OCI-LY1 (cell line): Measurements from ENCODE around the gene HPCAL1.

Experiments
- EZH2 ChIP-seq: fragments of 200-600 bp; sonication (generic), shearing (Covaris generic); IDR thresholded peaks from 2 replicates; pipeline ENCODE4 v1.8.0; 2017; ENCODE audit warnings: borderline replicate concordance, mixed run types, mild to moderate bottlenecking, antibody characterized with exemption, low read length, moderate library complexity, mixed read lengths
- TF ChIP-seq, protein P1 (sequence below): fragments of 200-600 bp; sonication (generic), shearing (Covaris generic); IDR thresholded peaks from 2 replicates; pipeline ENCODE4 v1.5.1; 2017; ENCODE audit warnings: mild to moderate bottlenecking, antibody characterized with exemption, low read length, moderate library complexity, mixed read lengths

DNA sequence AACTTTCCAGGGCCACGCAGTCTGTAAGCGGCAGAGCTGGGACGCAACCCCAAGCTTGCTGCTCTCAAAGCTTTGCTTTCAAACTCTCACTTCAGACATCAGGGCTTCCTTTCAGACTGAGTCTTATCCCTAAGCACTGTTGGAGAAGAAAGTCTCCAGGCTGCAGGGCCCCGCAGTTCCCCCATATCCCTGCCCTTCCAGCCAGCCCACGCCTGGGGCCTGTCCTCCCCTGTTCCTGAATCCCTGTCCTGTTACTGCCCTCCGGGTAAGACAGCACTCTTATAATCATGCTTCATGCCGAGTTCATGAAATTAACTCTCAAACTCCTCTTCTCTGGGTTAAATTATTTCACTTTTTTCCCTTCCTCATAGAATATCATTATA lies 37.9 kb downstream of the HPCAL1 start:
- TF ChIP-seq, protein P1, sequence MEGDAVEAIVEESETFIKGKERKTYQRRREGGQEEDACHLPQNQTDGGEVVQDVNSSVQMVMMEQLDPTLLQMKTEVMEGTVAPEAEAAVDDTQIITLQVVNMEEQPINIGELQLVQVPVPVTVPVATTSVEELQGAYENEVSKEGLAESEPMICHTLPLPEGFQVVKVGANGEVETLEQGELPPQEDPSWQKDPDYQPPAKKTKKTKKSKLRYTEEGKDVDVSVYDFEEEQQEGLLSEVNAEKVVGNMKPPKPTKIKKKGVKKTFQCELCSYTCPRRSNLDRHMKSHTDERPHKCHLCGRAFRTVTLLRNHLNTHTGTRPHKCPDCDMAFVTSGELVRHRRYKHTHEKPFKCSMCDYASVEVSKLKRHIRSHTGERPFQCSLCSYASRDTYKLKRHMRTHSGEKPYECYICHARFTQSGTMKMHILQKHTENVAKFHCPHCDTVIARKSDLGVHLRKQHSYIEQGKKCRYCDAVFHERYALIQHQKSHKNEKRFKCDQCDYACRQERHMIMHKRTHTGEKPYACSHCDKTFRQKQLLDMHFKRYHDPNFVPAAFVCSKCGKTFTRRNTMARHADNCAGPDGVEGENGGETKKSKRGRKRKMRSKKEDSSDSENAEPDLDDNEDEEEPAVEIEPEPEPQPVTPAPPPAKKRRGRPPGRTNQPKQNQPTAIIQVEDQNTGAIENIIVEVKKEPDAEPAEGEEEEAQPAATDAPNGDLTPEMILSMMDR = no peak
- TF ChIP-seq EZH2 = no peak
